ENCODE measurements around the gene SPDL1. TPM values are rescaled to one million over a fixed set of nuclear protein-coding genes. Genes with fewer than 3 reads are reported as not detected.

Gene SPDL1
- total RNA-seq, 1 donor = 43.7 TPM

DNA sequence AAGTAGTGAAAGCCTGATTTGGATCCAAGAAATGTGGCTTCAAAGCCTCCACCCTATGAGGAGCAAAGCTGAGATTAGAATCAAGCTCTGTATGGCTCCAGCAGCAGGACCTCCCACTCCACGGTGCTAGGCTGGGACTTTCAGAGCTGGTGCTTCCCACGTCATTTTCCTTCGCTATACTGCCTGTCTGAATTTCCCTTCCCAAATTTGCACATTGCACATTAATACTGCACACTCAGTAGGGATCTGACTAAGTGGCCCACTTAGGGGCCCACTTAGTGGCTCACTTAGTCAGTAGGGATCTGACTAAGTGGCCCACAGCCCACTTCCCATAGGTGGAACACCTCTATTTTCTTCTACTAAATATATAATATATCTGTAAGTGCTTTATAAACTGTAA, 14.1 kb upstream of the SPDL1 start:
- no peak for DNase-seq (ENCODE audit: low read depth)
- H3K4me3 ChIP-seq (ENCODE audit: low read depth, low read length) = no peak overlapping the region
- TF ChIP-seq, protein P1, sequence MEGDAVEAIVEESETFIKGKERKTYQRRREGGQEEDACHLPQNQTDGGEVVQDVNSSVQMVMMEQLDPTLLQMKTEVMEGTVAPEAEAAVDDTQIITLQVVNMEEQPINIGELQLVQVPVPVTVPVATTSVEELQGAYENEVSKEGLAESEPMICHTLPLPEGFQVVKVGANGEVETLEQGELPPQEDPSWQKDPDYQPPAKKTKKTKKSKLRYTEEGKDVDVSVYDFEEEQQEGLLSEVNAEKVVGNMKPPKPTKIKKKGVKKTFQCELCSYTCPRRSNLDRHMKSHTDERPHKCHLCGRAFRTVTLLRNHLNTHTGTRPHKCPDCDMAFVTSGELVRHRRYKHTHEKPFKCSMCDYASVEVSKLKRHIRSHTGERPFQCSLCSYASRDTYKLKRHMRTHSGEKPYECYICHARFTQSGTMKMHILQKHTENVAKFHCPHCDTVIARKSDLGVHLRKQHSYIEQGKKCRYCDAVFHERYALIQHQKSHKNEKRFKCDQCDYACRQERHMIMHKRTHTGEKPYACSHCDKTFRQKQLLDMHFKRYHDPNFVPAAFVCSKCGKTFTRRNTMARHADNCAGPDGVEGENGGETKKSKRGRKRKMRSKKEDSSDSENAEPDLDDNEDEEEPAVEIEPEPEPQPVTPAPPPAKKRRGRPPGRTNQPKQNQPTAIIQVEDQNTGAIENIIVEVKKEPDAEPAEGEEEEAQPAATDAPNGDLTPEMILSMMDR (IDR thresholded peaks at IDR 0.05; ENCODE audit: insufficient read depth, low read length) = no peak

DNA sequence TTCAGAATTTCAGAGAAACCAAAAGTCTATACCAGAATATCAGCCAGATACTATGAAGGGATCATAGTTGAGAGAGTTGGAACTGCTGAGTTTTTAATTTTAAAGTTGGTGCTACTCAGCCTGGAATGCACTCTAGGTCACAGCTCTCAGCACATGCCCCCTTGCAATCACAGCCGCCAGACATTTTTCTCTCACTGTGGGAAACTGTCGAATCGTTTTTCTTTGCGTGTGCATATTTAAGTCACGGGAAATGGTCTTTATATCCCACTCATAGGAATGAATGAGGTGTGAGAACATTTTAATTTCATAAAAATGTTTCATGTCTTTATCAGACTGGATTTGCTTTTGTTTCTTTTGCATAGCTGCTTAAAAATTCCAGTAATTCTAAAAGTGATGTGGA, 12.2 kb upstream of the SPDL1 start:
- DNase-seq (ENCODE audit: low read depth) = no peak
- no peak overlapping the region for H3K4me3 ChIP-seq (ENCODE audit: low read depth, low read length)

DNA sequence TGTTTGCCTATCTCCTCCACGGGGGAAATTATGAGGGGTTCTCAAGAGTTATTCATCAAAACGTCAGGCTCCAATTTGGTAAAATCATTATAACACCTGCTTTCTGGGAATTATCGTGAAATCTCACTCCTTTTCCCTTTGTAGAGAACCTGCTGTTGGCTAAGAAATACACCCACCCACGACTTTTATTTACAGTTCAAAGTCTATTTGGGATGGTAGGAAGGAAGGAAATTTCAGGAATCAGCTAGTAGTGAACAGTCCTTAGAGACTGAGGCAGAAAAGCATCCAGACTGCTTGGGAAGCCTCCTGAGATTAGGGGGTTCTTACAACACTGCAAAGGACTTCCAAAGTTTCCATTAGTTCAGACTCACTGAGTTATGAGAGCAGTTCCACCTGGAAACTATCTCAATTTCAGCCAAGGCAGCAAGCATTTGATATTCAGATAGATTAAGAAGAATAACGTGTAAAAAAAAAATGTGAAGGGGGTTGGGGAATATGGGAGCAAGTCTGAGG, 9.4 kb upstream of the SPDL1 start:
- TF ChIP-seq, protein P1 (IDR thresholded peaks at IDR 0.05; ENCODE audit: insufficient read depth, low read length) = no peak
- DNase-seq (ENCODE audit: low read depth) = no peak
- no peak overlapping the region for H3K4me3 ChIP-seq (ENCODE audit: low read depth, low read length)

More for the DNA sequence above, 12.2 kb upstream of the SPDL1 start:
- TF ChIP-seq, protein P1 (IDR thresholded peaks at IDR 0.05; ENCODE audit: insufficient read depth, low read length) = no peak

DNA sequence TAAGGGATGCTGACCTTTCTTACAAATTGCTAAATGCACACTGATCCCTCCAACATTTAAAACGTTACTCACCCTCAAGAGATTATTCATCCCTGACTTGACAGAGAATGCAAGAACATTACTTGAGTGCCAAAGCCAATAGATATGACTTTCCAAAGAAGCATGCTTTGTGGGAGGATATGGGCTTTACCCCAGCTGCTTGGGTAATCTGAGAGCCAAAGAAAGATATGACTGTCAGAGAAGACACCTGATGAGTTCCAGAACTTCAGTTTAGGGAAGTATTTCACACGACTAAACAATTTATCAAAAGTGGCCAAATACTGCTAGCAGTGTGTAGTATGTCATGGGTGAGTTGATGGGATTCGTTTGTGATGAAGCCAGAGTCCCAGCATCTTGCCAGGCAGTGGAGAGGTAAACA, 7.4 kb upstream of the SPDL1 start:
- TF ChIP-seq, protein P1 (IDR thresholded peaks at IDR 0.05; ENCODE audit: insufficient read depth, low read length) = no peak
- peak; percentile 99 for DNase-seq (ENCODE audit: low read depth)

DNA sequence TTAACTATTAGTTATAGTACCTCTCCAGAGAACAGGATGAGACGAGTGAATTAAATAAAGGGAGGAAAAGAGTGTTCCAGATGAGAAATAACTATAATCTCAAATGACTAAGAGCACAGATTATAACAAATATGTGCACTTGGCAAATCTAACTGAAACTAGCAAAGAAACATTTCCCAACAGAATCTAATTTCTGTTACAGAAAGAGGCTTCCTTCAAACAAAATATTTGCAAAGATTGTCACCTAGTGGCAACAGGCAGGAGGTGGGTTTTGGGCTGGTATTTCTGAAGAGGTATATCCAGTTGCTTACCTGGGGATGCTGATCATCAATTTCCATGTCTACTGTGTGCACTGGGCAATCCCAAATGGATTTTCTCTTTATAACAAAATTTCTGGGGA, 5.6 kb upstream of the SPDL1 start:
- no peak overlapping the region for H3K4me3 ChIP-seq (ENCODE audit: low read depth, low read length)
- DNase-seq (ENCODE audit: low read depth) = peak; percentile 87
- TF ChIP-seq, protein P1 (IDR thresholded peaks at IDR 0.05; ENCODE audit: insufficient read depth, low read length) = peak; percentile 80

More for the DNA sequence above, 7.4 kb upstream of the SPDL1 start:
- H3K4me3 ChIP-seq (ENCODE audit: low read depth, low read length) = no peak overlapping the region

DNA sequence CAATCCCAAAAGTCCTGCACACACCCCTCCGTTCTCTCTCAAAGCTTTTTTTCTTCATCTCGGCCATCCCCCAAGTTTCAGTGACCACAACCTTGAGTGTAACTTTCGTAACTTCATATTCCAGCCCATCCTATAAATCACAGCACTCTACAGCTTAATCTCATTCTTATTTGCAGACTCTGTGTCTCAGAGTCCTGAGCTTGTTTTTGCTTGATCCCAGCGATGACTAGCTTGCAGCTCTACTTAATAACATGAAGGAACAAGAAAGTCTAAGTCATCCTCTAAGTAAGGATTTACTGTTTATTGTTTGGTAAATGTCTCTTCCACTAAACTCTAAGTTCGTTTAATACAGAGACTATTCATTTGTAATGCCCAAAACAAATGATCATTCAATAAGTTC, 2.6 kb upstream of the SPDL1 start:
- DNase-seq (ENCODE audit: low read depth) = no peak
- TF ChIP-seq, protein P1 (IDR thresholded peaks at IDR 0.05; ENCODE audit: insufficient read depth, low read length) = no peak
- no peak overlapping the region for H3K4me3 ChIP-seq (ENCODE audit: low read depth, low read length)
